DND-41 (cell line): ENCODE measurements around the gene C1orf198.

Experiments used
- EZH2 ChIP-seq: IDR thresholded peaks from 3 replicates; pipeline ENCODE4 v1.6.1; 2012; ENCODE audit warnings: borderline replicate concordance, low read depth, mild to moderate bottlenecking, moderate library complexity, low read length, inconsistent platforms; ENCODE audit not compliant: severe bottlenecking
- TF ChIP-seq, protein P1 (sequence below): IDR thresholded peaks from 2 replicates; pipeline ENCODE4 v1.5.1; 2012; ENCODE audit warnings: borderline replicate concordance, low read length, moderate library complexity, mild to moderate bottlenecking; ENCODE audit not compliant: poor library complexity, severe bottlenecking; ENCODE audit errors: extremely low read depth

DNA sequence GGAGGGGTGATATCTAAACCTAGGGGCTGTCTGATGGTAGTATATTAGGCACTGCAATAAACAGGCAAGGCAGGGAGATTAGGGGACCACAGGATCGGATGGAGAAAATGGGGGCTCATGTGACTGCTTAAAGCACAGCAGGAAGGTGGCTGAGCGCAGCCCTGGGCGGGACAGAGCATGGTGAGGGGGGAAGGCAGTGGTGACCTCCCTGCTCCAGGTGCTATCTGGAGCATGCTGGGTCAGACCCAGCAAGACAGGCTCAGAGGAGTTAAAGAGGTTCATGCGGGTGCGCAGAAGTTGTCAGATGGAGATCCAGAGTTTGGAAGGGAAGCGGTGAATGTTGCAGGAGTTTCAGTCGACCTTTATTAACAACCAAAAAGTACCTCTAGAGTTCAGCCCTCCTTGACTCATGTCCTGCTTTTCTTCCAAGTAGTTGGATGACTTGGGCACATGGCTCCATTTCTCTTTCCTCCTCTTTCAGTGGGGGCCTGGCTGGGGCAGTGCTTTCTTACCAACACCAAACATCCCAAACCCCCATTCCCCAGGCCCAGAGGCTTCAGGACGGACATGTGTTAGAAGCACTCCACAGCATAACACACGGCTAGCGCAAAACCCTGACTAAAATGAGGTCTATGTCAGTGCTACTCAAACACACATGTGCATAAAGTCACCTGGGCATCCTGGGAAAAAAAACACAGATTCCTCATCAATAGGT lies 79.6 kb downstream of the C1orf198 start:
- TF ChIP-seq, protein P1, sequence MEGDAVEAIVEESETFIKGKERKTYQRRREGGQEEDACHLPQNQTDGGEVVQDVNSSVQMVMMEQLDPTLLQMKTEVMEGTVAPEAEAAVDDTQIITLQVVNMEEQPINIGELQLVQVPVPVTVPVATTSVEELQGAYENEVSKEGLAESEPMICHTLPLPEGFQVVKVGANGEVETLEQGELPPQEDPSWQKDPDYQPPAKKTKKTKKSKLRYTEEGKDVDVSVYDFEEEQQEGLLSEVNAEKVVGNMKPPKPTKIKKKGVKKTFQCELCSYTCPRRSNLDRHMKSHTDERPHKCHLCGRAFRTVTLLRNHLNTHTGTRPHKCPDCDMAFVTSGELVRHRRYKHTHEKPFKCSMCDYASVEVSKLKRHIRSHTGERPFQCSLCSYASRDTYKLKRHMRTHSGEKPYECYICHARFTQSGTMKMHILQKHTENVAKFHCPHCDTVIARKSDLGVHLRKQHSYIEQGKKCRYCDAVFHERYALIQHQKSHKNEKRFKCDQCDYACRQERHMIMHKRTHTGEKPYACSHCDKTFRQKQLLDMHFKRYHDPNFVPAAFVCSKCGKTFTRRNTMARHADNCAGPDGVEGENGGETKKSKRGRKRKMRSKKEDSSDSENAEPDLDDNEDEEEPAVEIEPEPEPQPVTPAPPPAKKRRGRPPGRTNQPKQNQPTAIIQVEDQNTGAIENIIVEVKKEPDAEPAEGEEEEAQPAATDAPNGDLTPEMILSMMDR: no peak
- TF ChIP-seq EZH2: no peak
